NCI-H2196 (cell line): ENCODE data around the gene RNLS.

Source experiments
- DNase-seq: peaks from one replicate; lab custom pipeline; 2025; ENCODE audit not compliant: unreplicated experiment; lab: John Stamatoyannopoulos, UW

The RNLS gene

DNA sequence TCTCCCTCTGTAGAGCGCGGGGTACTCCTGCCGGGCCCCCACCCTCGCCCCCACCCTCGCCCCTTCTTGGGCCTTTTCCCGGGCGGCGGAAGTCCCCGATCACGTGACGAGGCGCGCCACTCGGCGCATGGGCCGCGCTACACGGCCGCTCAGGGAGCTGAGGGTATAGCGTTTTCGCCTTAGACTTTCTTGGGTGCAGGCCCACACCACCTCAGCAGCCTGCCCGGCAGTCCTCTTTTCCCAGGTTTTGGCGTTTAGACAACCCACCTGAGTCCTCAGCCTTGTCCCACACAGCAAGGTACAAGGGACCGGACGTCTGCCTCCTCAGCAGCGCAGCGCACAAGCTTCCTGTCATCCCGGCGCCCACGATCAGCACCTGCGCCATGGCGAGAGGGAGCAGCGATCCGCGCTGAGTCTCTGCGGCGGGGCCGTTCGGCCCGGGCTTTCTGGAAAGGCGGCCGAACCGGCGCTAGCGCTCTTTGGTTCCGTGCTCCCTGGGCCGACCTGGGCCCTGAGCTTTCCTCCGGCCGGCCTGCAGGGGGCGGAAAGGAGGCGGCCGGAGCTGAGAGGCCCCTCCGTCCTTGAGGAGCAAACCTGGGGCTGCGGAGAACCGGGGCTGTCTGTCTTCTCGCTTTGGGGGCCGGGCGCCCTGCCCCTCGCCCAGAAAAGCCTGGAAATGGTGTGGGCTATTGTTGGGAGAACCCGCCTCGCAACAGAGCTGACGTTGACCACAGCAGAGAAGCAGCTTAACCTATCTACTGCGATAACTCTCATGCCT, at the start of gene RNLS:
RNLS (minus strand) TSS at position 513 of the 778 bp plus-strand sequence.
- peak; percentile 61 for DNase-seq

DNA sequence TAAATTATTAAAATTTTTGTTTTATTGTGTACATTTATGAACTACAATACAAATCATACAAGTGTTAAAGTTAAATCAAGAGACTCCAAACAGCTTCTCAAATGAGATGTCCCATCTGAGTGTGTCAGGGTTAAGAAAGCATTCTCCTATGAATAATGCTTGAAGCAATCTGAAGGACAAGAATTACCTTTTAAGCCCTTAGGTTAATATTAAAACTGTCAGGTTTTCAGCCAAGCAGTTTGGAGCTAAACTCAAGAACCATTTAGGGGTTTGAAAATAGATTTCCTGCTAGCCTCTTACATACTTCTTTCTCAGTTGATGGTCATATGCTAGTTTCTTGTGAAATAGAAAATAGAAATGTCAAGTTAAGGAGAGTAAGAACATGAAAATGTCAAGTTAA, 41.7 kb upstream of the RNLS start:
- DNase-seq = no peak

DNA sequence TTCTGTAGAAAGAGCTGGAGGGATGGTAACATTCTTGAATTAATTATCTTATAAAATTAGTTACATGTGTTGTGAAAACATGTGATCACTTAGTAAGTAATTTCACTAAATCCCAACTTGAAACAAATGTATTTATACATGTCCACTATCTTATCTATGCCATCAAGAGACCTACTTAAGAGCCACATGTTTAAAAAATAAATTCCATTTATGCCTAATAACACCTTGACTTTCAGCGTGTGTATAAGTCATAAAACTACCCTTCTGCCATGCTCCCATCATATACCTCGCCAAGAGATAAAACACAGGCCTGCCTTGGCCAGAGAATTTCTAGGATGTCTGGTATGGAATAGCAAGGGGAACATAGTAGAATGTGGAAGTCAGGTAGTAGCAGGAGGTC, 40.7 kb upstream of the RNLS start:
- DNase-seq = no peak

DNA sequence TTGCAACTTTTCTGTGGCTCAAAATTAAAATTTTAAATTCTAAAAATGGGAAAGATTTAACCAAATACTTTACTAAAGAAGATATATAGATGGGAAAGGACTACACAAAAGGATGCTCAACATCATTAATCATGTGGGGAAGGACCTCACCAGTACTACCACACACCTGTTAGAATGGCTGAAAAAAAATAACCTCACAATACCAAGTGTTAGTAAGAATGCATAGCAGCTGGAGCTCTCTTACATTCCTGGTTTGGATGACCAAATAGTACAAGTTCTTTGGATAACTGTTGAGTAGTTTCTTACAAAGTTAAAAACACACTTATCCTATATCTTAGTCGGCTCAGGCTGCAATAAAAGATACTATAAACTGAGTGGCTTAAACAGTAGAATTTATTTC, 37.3 kb upstream of the RNLS start:
- DNase-seq = no peak

DNA sequence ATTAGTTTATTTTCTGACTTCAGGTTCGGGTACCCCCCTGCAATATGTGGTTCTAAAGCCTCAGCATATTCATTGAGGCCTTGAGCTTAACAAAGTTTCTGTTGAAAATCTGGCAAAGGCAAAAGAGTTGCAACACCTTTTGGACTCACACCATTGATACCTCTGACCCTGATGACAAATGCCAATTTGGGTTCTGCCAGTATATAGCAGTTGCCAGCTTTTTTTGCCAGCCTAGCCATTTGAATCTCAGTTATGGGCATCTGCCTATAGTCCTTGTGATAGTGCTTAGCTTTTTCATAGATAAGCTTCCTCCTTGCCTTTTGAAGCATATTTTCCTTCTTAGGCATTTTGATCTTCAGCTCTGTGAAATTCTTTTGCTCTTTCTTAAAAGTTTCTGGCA, 35.4 kb upstream of the RNLS start:
- DNase-seq = no peak

GRCh38 chr10:88617772-88618300, 34.7 kb upstream of the RNLS start:
- DNase-seq = no peak

- no peak for DNase-seq
Observed at GRCh38 chr10:88616250-88616977, 33.3 kb upstream of the RNLS start.

DNA sequence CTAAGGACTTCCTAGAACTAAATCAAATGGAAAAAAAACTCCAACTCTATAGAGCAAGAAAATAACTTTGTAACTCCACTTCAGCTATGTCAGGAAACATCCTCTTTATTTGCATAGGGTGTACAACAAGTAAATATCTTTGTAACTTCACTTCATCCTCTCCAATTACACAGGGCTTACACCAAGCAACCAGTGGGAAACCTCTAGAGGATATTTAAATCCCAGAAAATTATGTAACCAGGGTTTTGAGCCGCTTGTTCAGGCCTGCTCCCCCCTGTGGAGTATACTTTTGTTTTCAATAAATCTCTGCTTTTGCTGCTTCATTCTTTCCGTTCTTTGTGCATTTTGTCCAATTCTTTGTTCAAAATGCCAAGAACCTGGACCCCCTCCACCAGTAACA, 25.7 kb upstream of the RNLS start:
- DNase-seq = no peak

- DNase-seq = no peak
Observed at GRCh38 chr10:88608052-88608732, 25.1 kb upstream of the RNLS start.

DNA sequence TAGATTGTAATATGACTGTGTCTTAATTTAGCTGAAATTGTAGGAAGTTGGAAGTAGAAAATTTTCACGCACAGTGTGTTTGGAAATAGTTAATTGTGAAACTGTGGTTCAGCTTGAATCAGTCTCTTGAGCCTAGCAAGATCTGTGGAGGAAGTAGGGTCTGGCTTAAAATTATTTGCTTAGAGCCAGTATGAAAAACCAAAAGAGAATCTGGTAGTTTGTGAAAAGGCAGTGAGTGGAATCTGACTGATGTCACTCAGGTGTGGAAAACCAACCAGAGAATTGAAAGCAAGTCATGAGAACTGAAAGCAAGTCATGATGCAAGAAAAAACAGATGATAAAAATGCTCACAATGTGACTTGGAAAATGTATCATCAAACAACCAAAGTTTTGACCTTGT, 14.9 kb upstream of the RNLS start:
- DNase-seq = no peak

DNA sequence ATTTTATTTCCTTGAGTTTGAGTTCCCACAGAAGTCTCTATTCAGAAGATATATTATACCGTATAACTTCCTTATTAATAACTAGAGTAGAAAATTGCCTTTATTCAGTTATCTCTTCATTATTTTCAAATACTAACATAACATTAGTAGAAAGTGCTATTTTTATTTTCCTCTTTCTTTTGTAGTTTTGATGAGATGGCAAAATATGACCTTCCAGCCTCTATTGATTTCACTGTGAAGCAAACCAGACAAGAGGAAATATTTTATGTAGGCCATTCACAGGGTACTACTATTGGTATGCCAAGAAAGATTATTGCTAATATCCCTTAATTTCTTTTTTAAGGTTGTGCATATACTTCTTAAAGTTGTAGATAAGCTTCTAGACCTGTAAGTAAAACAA, 11.4 kb upstream of the RNLS start:
- no peak for DNase-seq

GRCh38 chr10:88592906-88593305, 9.8 kb upstream of the RNLS start:
- no peak for DNase-seq

GRCh38 chr10:88592381-88592780, 9.3 kb upstream of the RNLS start:
- no peak for DNase-seq

- DNase-seq = no peak
Observed at GRCh38 chr10:88586462-88586861, 3.3 kb upstream of the RNLS start, which contains the start of gene LIPJ. Gene LIPJ, plus strand, starts transcription at chr10:88586762. Its CDS starts 3,926 bp downstream, at chr10:88590688.

DNA sequence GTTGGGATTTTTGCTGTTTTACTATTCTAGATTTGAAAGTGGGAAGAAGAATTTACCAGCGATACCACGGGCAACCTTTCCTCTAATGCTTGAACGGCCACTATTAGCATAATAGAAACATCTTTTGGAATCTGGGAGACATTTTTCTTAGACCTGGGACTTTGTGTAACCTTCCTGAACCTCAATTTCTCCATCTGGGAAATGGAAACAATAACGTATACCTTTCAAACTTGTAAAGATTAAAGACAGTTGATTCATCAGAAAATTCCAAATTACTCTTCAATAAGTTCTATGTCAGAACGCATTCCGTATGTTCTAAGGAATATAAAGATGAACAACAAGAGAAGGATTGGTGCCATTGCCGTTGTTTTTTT, 453 bp upstream of the RNLS start:
- DNase-seq = no peak

DNA sequence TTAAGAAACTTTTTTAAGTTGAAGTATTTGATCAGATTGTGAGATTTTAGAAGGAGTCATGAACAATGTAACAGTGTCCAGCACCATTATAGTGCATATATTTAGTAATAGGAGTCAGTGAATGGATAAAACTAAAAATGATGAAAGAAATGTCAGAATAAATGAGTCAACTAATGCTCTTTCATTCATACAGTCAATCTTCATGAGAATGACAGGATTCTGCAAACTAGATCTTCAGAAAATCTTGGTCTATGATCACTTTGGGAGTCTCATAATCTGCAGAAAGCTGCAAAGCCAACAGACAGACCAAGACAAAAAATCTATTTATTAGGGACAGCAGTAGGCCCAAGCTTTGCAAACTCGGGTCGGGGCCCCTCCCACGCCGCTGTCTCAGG, 710 bp downstream of the RNLS start:
- DNase-seq = no peak

DNA sequence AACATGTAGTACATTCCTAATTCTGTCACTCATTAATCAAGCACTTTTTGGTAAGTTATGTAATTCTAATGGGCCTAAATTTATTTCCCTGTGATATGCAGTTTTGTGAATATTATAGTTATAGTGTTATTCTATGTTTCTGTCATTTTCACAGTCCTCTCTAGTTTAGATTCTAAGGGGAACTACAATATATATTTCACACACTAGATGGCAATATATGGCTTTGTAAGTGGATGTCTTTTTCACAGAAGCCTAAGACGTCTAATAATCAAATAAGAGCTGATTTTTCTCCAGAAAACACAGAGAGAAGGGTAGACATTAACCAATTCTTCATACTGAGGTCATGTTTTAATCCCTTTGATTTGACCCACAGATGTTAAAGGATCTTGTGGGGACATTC, 18.0 kb downstream of the RNLS start:
- peak; percentile 5 for DNase-seq

GRCh38 chr10:88562152-88562551, 21.0 kb downstream of the RNLS start:
- no peak for DNase-seq

GRCh38 chr10:88557658-88558057, 25.5 kb downstream of the RNLS start:
- DNase-seq = no peak

DNA sequence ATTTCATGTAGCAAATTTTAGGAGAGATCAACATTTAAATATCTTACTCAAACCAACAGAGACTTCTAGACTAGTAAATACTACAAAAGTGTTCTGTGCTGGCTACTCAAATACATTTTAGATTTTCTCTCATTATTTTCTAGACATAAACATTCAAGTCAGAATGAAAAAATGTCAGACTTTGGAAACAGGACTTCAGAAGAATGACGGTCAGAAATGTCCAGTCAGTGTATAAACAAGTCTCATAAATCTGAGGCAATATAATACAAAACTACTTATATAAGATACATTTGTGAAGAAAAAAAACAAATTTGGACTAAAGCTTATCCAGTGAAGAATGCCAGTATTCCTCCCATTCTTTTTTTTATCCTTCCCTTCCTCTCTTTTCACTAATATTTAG, 25.9 kb downstream of the RNLS start:
- DNase-seq = no peak

DNA sequence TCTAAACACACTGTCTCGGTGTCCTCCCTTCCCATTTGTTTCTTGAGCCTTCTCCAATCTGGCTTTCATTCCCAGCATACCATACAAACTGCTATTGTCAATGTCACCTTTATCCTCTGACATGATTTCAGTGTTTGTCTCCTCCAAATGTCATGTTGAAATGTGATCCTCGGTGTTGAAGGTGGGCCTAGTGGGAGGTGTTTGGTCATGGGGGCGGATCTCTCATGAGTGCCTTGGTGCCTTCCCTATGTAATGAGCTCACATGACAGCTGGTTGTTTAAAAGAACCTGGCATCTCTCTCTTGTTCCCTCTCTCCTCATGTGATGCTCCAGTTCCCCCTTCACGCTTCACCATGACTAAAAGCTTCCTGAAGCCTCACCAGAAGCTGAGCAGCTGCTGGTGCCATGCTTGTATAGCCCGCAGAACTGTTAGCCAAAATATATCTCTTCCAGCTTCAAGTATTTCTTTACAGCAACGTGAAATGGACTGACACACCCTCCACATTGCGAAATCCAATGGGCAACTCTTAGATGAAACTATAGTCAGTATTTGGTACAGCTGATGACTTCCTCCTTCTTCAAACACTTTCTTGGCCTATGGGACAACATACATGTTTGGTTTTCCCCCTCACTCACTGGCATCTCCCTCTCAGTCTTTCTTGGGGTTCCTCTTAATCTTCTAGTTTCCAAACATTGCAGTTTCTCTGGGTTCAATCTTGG, 27.8 kb downstream of the RNLS start:
- DNase-seq = no peak
